Liver (tissue), 3 donors: ENCODE results near the gene IGSF8.

Experiments used
- CTCF ChIP-seq: fragments of 150-350 bp; IDR thresholded peaks from 2 replicates; pipeline ENCODE4 v1.5.1; 2017; ENCODE audit warnings: improper control_type of control experiment, low read depth, low read length; ENCODE audit not compliant: missing input control
- FOXA1 ChIP-seq: IDR thresholded peaks from 2 replicates; pipeline ENCODE4 v1.6.1; 2016; ENCODE audit warnings: antibody characterized with exemption
- JUND ChIP-seq, 2 donors: IDR thresholded peaks; 2 replicates each; pipeline ENCODE4 v1.6.1; 2016; ENCODE audit warnings: antibody characterized with exemption in 2 of 2
- MAX ChIP-seq: IDR thresholded peaks from 2 replicates; pipeline ENCODE4 v1.6.1; 2016; ENCODE audit warnings: antibody characterized with exemption
- REST ChIP-seq: IDR thresholded peaks from 2 replicates; pipeline ENCODE4 v1.6.1; 2016; ENCODE audit warnings: antibody characterized with exemption, mild to moderate bottlenecking
- SP1 ChIP-seq: IDR thresholded peaks from 2 replicates; pipeline ENCODE4 v1.6.1; 2018; ENCODE audit warnings: antibody characterized with exemption, mild to moderate bottlenecking
- TAF1 ChIP-seq: conservative IDR thresholded peaks from 2 replicates; pipeline ENCODE4 v1.6.1; 2016; ENCODE audit warnings: antibody characterized with exemption, mild to moderate bottlenecking
- donor health status: healthy.
- donor health status: healthy.

- TF ChIP-seq SP1: no peak
- no peak for TF ChIP-seq CTCF
- no peak for TF ChIP-seq REST
- no peak for TF ChIP-seq MAX
- TF ChIP-seq FOXA1: no peak
- TF ChIP-seq TAF1: no peak
- no peak for TF ChIP-seq JUND (IDR thresholded peaks at IDR 0.05)
These were observed 5.4 kb downstream of the IGSF8 start for GRCh38 chr1:160093069-160093395.
